ENCODE data around the gene GNB5.
A peak's percentile ranks its signal among the peaks of the same experiment; 100 is the strongest.
"Not testable (repeated sequence)": the region's sequence is repeated elsewhere in the genome, so short reads cannot be mapped to it uniquely, and the experiment has no call there.

The GNB5 gene

GRCh38 chr15:52101542-52102323, 89.5 kb downstream of the GNB5 start:
- DNase-seq (ENCODE audit: low read depth) = no peak
- TF ChIP-seq CTCF (IDR thresholded peaks at IDR 0.05; ENCODE audit: insufficient read depth, low read depth, low read length, missing control alignments) = no peak
- no peak overlapping the region for H3K4me3 ChIP-seq (ENCODE audit: low read length)

GRCh38 chr15:52100807-52101442, 90.3 kb downstream of the GNB5 start:
- TF ChIP-seq CTCF (IDR thresholded peaks at IDR 0.05; ENCODE audit: insufficient read depth, low read depth, low read length, missing control alignments) = no peak
- peak; percentile 89 for DNase-seq (ENCODE audit: low read depth)
- no peak overlapping the region for H3K4me3 ChIP-seq (ENCODE audit: low read length)

GRCh38 chr15:52099651-52100272, 91.4 kb downstream of the GNB5 start:
- H3K4me3 ChIP-seq (ENCODE audit: low read length) = no peak overlapping the region
- no peak for DNase-seq (ENCODE audit: low read depth)
- no peak for TF ChIP-seq CTCF (IDR thresholded peaks at IDR 0.05; ENCODE audit: insufficient read depth, low read depth, low read length, missing control alignments)

GRCh38 chr15:52098323-52098722, 92.9 kb downstream of the GNB5 start:
- DNase-seq (ENCODE audit: low read depth) = no peak
- TF ChIP-seq CTCF (IDR thresholded peaks at IDR 0.05; ENCODE audit: insufficient read depth, low read depth, low read length, missing control alignments) = no peak
- no peak overlapping the region for H3K4me3 ChIP-seq (ENCODE audit: low read length)

- no peak for TF ChIP-seq CTCF (IDR thresholded peaks at IDR 0.05; ENCODE audit: insufficient read depth, low read depth, low read length, missing control alignments)
- no peak for DNase-seq (ENCODE audit: low read depth)
These were observed 94.0 kb downstream of the GNB5 start for GRCh38 chr15:52097180-52097579.

GRCh38 chr15:52096536-52096935, 94.7 kb downstream of the GNB5 start:
- H3K4me3 ChIP-seq (ENCODE audit: low read length); DNase-seq (ENCODE audit: low read depth): not testable (repeated sequence)

More at GRCh38 chr15:52097180-52097579, 94.0 kb downstream of the GNB5 start:
- no peak overlapping the region for H3K4me3 ChIP-seq (ENCODE audit: low read length)

GRCh38 chr15:52095597-52096262, 95.5 kb downstream of the GNB5 start:
- peak; percentile 96 for DNase-seq (ENCODE audit: low read depth)
- TF ChIP-seq CTCF (IDR thresholded peaks at IDR 0.05; ENCODE audit: insufficient read depth, low read depth, low read length, missing control alignments) = no peak
- no peak overlapping the region for H3K4me3 ChIP-seq (ENCODE audit: low read length)

Data from epithelial cell of esophagus (primary cell).